Measurements from ENCODE around the gene ITGB5.
"Not testable (repeated sequence)": the region's sequence is repeated elsewhere in the genome, so short reads cannot be mapped to it uniquely, and the experiment has no call there.

ITGB5 gene

DNA sequence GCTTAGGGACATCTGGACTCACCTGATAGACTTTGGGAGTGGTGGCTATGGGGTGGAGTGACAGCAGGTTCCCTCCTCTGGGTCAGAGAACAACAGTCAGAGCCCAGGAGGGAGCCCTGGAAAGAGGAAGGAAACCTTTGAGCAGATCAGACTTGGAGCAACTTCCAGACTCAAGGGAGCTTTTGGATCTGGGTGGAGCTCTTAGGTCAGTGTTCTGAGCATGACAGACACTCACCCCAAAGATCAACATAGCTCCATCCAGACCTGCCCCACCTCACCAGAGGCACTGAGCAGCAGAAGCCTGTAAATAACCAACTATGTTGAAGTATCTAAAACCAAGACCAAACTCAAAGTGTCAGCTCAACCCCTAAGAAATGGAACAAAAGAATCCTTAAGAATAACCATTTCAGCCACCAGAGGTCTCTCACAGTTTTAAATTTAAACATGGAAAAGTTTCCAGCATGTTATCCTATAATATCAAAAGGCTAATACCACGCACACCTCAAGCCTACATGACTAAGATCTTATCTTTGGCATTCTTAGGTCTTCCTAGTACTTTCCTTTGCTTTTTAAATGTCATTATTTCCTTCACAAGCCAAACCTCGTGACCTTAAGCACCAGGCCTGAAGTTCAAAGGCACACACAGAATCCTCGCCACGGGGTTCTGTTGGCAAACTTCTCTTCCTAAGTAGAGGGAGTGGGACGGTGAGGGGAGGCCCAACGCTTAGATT, 100.5 kb downstream of the ITGB5 start:
- no peak for DNase-seq (ENCODE audit: low read depth)

DNA sequence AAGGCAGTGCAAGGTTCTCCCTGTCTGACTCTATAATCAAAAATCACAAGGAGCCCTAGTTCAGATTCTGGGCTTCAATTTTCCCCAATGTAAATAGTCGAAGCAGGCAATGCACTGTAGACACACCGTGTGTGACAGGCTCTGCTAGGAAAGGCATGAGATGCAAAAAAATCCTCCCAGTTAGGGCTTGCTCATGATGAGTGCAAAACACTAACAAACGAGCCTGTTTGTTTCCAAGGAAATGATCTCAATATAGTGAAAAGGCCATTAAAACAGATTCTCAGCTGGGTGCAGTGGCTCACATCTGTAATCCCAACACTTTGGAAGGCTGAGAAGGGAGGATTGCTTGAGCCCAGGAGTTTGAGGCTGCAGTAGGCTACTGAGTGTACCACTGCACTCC, 101.2 kb downstream of the ITGB5 start:
- no peak for DNase-seq (ENCODE audit: low read depth)

DNA sequence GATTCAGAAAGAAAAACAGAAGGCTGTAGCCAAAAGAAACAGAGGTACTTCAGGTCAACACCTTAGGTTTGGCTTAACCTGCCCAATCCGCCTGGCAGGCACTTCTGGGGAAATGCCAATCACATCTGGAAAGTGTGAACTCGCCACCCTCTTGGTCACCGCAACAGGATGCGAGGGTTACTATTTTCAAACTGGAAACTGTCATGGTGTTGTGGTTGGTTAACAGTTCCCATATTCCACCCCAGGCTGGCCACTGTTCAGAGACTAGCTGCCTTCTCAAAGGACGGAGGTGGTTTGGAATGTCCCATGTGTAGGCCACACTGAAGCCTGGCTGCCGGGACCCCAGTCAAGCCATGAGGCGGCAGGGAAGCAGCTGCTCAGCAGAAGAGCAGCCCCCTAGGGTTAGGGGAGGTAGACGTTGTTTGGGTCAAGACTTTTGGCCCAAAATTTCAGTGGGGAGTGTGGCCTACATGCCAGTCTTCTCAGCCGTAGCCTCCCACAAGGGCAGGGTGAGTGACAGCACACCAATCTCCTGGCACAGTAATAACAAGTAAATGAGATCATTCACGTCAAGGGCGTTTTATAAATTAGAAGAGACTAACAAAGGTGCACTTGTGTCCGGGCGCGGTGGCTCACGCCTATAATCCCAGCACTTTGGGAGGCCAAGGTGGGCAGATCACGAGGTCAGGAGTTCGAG, 102.3 kb downstream of the ITGB5 start:
- DNase-seq (ENCODE audit: low read depth) = no peak

GRCh38 chr3:124783696-124784095, 103.5 kb downstream of the ITGB5 start:
- no peak for DNase-seq (ENCODE audit: low read depth)

DNA sequence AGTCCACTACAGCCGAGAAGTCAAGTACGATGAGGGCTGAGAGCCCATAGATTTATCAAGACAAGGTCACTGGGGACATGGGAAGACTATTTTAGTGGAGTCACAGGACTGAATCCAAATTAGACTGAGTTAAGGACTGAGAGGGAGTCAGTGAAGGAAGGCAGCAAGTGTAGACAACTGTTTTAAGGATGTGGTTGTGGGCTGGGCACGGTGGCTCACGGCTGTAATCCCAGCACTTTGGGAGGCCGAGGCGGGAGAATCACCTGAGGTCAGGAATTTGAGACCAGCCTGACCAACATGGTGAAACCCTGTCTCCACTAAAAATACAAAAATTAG, 104.8 kb downstream of the ITGB5 start:
- DNase-seq (ENCODE audit: low read depth) = not testable (repeated sequence)

- DNase-seq (ENCODE audit: low read depth) = no peak
Observed at GRCh38 chr3:124781476-124782376, 105.4 kb downstream of the ITGB5 start.

DNA sequence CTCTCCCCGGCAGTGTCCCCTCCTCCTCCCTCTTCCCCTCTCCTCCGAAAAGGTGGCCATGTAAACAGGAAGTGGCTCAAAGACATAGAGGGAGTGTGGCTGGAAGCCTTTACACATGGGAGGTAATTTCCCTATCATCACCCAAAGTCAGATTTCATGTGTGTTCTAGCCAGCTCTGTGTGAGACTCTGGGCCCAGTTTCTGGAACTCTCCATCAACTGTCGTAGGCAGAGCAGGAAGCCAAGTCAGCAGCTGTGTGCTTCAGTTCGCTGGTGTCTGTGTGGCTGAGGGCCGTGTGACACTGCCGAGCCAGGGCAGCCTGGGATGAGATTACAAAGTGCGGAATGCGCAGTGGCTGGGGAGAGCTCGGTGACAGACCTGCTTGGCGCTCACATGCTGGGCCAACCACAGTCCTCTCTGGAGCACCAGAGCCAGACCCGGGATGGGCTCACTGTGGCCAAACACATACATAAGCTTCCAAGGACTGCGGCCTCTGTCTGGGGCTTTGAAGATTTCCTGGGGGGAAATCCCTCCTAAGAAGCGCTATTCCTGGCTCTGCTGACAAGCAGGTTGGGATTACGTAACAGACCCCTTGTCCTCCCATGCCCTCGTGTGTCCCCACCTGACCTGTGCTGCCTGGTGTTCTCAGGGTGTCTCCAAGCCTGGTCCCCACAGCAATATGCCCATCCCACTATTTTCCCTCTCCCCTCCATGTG, 106.2 kb downstream of the ITGB5 start:
- no peak for DNase-seq (ENCODE audit: low read depth)

DNA sequence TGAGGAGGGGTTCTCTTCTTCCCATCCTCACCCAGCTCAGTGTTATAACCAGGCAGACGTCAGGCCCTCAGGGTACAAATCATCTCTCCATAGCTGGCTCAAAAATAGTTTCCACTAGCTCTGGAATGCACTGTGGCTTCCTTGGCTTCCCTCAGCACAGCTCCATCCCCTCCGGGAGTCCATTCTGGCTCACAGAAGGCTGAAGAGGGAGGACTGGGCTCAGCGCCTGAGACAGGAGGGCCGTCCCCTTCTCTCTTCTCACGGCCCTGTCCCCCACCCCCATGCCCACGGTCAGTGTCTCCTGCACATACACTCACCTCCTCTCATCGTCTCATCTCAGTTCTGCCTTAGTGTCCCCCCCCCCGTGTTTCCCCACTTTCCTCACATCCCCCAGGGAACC, 106.8 kb downstream of the ITGB5 start:
- DNase-seq (ENCODE audit: low read depth) = no peak

DNA sequence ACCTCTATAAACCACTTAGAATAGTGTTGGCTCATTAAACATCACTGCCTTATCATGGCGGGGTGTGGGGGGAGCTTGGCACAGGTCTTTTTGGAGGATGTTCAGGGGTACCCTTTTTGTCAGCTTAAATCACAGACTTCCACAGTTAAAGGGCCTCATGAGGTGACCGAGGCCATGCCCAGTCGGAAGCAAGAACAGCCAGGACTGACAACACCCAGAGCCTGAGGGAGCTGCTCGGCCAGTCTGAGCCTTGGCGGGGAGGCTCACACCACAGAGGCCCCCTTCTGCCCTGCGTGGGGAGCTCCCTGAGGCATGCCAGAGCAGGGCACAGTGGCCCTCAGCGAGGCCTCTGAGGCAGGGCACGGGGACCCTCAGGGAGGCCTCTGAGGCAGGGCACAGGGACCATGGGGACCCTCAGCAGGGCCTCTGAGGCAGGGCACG, 107.4 kb downstream of the ITGB5 start:
- no peak for DNase-seq (ENCODE audit: low read depth)

DNA sequence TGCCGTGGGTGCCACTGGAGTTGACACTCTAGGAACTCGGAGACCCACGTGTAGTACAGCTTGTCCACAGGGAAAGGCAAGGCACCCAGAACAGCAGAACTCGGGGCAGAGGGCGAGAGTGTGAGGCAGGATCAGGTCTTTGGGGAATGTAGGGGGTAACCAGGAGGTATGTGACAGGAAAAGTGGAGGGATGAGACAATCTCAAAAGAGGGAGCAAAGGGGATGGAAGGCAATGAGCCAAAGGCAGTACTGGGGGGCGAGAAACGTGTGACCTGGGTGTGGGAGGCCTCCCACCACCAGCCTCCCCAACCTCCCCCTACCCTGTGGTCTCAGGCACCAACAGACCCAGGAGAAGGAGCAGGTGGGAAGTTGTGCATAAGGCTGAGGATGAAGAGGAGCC, 108.0 kb downstream of the ITGB5 start:
- DNase-seq (ENCODE audit: low read depth) = no peak

DNA sequence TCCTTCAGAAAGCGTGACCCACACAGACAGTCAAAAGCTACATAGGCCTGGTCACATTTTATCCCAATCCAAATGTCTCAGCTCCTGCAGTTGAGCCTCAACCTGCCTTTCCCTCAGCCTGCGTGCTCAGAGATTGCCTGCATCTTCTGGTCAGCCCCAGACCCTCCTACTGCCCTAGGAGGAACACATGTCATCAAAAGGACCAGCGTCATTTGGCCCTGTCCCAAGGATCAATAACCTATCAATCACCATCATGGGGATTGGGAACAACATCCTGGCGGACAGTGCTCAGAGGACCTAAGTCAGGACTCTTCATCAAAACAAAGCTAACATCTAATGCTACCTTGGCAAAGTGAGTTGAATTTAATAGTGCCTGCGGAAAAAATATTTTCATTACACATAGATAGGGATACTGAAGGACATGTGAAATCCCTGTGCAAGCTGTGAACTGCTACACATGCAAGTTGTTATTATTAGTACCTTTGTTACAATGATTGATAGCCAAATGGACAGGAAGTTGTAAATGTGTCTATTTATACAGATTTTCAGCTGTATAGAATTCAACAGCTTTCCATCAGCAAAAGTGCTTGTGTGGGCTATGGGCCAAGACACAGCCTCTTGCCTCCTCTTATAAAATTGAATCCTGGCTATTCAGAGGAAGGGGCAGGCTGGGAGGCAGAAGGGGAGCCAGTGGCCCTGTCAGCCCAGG, 109.2 kb downstream of the ITGB5 start:
- no peak for DNase-seq (ENCODE audit: low read depth)

DNA sequence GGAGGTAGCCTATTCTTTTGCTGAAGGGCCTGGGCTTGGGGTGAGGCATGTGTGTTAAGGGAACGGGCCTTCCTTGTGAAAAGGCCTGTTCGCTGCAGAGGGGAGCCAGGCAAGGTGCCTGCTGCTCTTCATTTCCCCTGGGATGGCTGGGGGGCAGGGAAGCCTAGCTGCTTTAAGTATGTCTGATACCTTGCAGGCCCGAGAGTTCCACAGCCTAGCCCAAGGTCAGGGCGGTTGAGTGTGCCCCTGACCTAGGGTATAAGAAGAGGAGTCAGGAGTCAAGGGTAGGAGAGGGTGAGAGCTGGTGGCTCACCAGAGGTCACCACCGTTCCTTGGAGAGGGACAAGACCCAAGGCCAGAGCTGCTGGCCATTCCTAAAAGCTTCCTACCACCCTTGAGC, 110.3 kb downstream of the ITGB5 start:
- no peak for DNase-seq (ENCODE audit: low read depth)

DNA sequence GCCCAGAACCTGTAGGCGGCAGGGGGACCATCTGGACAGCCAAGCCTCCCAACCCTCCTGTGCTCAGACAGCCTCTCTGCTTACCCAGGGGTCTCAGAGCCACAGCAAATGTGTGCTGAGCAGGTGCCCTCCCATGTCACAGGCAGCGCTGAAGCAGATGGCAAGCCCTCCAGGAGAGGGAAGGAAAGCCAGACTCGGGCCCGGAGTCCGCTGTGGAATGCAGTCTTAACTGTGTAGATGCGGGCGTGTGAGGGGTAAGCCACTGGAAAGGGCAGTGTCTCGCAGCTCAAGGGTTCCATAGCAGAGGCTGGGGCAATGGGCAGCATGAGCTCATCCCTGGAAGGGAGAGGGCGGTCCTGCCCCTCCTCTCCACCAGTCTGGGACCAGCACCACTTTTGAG, 111.3 kb downstream of the ITGB5 start:
- no peak for DNase-seq (ENCODE audit: low read depth)

GRCh38 chr3:124774841-124775402, 112.2 kb downstream of the ITGB5 start:
- no peak for DNase-seq (ENCODE audit: low read depth)

- DNase-seq (ENCODE audit: low read depth) = no peak
Observed at GRCh38 chr3:124774327-124774718, 112.8 kb downstream of the ITGB5 start.

DNA sequence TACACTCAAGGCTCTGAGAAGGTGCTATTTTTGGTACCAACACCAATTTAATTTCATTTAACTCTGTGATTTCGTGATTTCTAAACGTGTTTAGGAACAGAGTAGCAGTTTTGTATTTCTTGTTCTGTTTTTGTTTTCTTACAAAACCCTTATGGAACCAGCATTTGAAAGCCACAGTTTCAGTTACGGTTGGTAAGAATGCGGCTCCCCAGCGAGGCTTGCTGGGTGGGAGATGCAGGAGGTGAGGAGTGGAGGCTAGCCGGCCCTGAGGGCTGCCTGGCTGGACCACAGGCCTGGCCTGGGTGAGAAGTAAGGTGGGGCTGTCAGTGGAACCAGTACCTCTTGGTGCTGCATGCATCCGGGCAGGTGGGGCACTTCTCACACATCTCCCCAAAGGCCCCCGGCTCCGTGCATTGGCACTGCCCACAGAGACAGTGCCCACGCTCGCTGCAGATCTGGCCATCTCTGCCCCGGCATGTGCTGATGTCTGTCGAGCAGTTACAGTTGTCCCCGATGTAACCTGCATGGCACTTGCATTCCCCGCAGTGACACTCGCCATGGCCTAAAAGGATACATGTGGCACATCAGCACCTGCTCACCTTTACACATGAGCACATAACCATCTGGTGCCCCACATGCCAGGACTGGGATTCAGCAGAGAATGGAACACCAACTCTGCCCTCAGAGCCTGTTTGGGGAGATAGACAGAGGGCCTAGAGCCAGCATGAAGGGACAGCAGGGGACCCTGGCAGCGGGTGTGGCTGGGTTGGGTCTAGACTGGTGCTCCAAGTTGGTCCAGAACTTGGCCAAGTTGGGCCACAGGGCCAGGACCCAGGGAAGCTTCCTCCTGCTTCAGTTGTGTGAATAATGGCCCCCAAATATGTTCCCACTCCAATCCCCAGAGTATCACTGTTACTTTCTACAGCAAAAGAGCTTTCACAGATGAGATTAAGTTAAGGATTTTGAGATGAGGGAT, 113.5 kb downstream of the ITGB5 start:
- DNase-seq (ENCODE audit: low read depth) = no peak

- DNase-seq (ENCODE audit: low read depth) = no peak
Observed at GRCh38 chr3:124772081-124772831, 114.9 kb downstream of the ITGB5 start.

GRCh38 chr3:124771083-124771445, 116.1 kb downstream of the ITGB5 start:
- DNase-seq (ENCODE audit: low read depth) = no peak

GRCh38 chr3:124770336-124771082, 116.7 kb downstream of the ITGB5 start:
- DNase-seq (ENCODE audit: low read depth) = no peak

Data from activated T-helper 1 cell treated with Interleukin-2 at 50 U/mL for 16 hours (primary cell).